ENCODE measurements around the gene TOMM40L. TPM values are rescaled to one million over a fixed set of nuclear protein-coding genes. Genes with fewer than 3 reads are reported as not detected.

TOMM40L gene
- total and polyA plus RNA-seq, 9 donors = 8.7 to 11.0 (median 9.6) TPM

DNA sequence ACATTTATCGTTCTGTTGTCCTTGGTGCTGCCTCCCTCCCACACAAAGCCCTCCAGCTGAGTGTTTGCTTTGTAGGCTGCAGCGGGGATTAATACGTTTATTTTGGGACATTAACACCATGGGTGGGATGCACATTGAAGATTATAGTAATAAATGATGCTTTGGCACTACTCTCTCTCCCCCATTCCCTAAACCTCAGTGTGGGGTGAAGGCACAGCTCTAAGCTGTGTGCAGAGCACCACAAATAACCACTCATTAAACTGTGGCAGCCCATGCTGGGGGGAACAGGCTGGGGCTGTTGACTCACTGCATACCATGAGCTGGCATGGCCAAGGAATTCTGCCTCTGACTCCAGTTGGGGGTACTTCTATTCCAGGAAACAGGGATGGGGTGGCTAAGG lies 40.3 kb downstream of the TOMM40L start:
- Histone ChIP-seq H3K27ac (ENCODE audit: low read length) (no peak overlapping the region), H3K9me3 (replicated peaks; ENCODE audit: control insufficient read depth, low read depth, low read length) (no peaks in the 10 kb centered on the region), H3K36me3 (ENCODE audit: control insufficient read depth, insufficient read depth, low read length) (no peaks in the 10 kb centered on the region), H3K4me3 (ENCODE audit: low read length) (no peak overlapping the region), H3K4me1 (ENCODE audit: control insufficient read depth, insufficient read depth, low read length) (peaks cover 10% of the 10 kb centered on the region), H3K27me3 (ENCODE audit: control insufficient read depth, insufficient read depth, low read length) (peaks cover 3% of the 10 kb centered on the region)
- no peak for DNase-seq
- no CpG with 5 or more reads among the region's 3 CpGs for WGBS (ENCODE audit: insufficient coverage)

DNA sequence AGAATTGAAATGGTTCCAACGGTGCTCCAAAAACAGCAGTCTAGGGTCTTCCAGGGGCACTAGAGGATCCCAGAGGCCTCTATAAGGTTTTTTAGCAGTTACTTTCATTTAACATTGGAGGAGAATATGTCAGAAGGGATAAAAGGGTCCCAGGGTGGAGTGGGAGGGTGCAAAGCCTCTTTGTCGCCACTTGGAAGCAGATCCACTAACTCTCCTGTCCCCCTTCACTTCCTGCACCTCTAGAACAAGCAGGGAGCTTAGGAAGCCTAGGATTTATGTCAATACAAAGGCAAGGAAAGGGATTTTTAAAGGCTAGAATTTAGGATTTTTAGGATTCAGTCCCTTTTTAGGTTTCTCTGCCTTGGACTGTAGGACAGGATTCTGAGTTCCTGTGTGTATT lies 41.0 kb downstream of the TOMM40L start:
- no peak overlapping the region for H3K27ac ChIP-seq (ENCODE audit: low read length)
- no peak for DNase-seq
- WGBS (ENCODE audit: insufficient coverage) = 14% methylated on average over 1 of the region's 2 CpGs
- H3K27me3 ChIP-seq (ENCODE audit: control insufficient read depth, insufficient read depth, low read length) = no peaks in the 10 kb centered on the region
- H3K36me3 ChIP-seq (ENCODE audit: control insufficient read depth, insufficient read depth, low read length) = no peaks in the 10 kb centered on the region
- H3K9me3 ChIP-seq (replicated peaks; ENCODE audit: control insufficient read depth, low read depth, low read length) = no peaks in the 10 kb centered on the region
- H3K4me3 ChIP-seq (ENCODE audit: low read length) = no peak overlapping the region
- H3K4me1 ChIP-seq (ENCODE audit: control insufficient read depth, insufficient read depth, low read length) = peaks cover 8% of the 10 kb centered on the region

DNA sequence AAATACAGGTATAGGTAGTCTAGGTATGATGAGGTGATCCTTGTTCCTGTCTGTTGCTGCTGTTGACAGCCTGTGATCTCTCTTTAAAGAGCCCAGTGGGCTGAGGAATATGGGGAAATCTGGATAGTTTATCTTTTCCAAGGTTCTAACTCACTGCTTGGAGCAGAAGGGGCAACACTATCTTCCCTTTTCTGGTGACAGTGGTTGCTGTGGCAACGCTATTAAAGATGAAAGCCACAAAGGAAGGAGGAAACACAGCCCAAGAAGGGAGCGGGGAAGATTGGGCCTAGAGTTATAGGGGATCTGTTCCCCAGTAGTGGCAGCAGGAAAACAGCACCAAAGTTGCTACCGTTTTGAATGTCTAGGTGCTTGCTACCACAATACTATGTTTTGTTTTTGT lies 41.5 kb downstream of the TOMM40L start:
- WGBS (ENCODE audit: insufficient coverage) = 60% methylated on average over 2 of the region's 3 CpGs
- peak; percentile 45 for DNase-seq
- H3K4me3 ChIP-seq (ENCODE audit: low read length) = no peak overlapping the region

DNA sequence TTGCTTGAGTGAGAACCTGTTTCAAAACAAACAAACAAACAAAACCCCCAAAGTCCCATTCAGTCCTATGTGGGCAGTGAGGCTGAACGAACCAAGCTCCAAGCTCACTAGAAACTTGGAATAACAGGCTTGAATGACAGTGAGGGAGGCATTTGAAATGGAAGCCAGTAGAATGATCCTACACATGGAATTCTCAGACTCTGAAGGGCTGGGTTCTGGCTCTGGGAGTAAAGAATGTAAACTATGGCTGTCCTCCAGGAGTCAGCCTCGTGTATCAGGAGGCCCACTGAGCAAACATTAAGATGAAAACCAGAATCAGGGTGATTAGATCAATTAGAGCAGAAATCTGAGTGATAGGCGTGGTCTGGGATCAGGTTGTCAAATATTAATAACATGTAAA lies 47.5 kb downstream of the TOMM40L start:
- Histone ChIP-seq H3K4me1 (ENCODE audit: control insufficient read depth, insufficient read depth, low read length) (no peaks in the 10 kb centered on the region), H3K9me3 (replicated peaks; ENCODE audit: control insufficient read depth, low read depth, low read length) (no peaks in the 10 kb centered on the region), H3K4me3 (ENCODE audit: low read length) (no peak overlapping the region), H3K27ac (ENCODE audit: low read length) (no peak overlapping the region), H3K36me3 (ENCODE audit: control insufficient read depth, insufficient read depth, low read length) (no peaks in the 10 kb centered on the region), H3K27me3 (ENCODE audit: control insufficient read depth, insufficient read depth, low read length) (peaks cover 2% of the 10 kb centered on the region)
- DNase-seq = no peak
- WGBS (ENCODE audit: insufficient coverage) = 0% methylated on average over 1 of the region's 3 CpGs

More for the DNA sequence above, 41.5 kb downstream of the TOMM40L start:
- Histone ChIP-seq H3K9me3 (replicated peaks; ENCODE audit: control insufficient read depth, low read depth, low read length) (no peaks in the 10 kb centered on the region), H3K36me3 (ENCODE audit: control insufficient read depth, insufficient read depth, low read length) (no peaks in the 10 kb centered on the region), H3K27ac (ENCODE audit: low read length) (no peak overlapping the region), H3K4me1 (ENCODE audit: control insufficient read depth, insufficient read depth, low read length) (peaks cover 8% of the 10 kb centered on the region), H3K27me3 (ENCODE audit: control insufficient read depth, insufficient read depth, low read length) (no peaks in the 10 kb centered on the region)

DNA sequence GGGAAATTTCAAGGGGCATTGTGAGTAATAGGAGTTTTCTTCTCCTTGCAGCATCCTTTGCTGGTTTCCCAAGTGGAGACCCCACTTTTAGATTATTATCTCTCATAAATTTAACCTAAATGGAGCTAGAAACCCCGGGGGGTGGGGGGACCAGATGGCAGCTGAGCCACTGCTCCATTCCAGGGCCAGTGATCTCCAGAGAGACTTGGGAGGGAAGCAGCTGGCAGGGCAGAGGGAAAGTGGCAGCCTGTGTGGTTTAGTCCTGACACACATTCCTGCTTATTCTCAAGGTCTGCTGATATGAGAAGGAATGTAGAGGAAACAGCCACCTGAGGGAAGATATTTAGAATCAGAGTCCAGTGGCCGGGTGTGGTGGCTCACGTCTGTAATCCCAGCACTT lies 49.0 kb downstream of the TOMM40L start:
- Histone ChIP-seq H3K36me3 (ENCODE audit: control insufficient read depth, insufficient read depth, low read length) (no peaks in the 10 kb centered on the region), H3K27me3 (ENCODE audit: control insufficient read depth, insufficient read depth, low read length) (peaks cover 2% of the 10 kb centered on the region), H3K4me3 (ENCODE audit: low read length) (no peak overlapping the region), H3K4me1 (ENCODE audit: control insufficient read depth, insufficient read depth, low read length) (no peaks in the 10 kb centered on the region), H3K27ac (ENCODE audit: low read length) (no peak overlapping the region), H3K9me3 (replicated peaks; ENCODE audit: control insufficient read depth, low read depth, low read length) (no peaks in the 10 kb centered on the region)
- DNase-seq = no peak
- no CpG with 5 or more reads among the region's 3 CpGs for WGBS (ENCODE audit: insufficient coverage)

Other genes with a start within 250 kb of the TOMM40L start
- gene F11R, start 204.9 kb upstream of the TOMM40L start, total RNA-seq = 11.7 TPM
- gene F11R, start 204.9 kb upstream of the TOMM40L start, polyA plus RNA-seq (ENCODE audit: insufficient read depth in 1 of 8, insufficient read length in 8 of 8, low replicate concordance in 1 of 8) = 10 to 100 TPM in 7 of 8 donors, 1 to 10 TPM in 1; 8.9 to 28.0 (median 12.7) TPM
- gene TSTD1, start 187.1 kb upstream of the TOMM40L start, total RNA-seq = 28.8 TPM
- 10 to 100 TPM; 22.4 to 36.7 (median 25.4) TPM for gene TSTD1, start 187.1 kb upstream of the TOMM40L start, polyA plus RNA-seq (ENCODE audit: insufficient read depth in 1 of 8, insufficient read length in 8 of 8, low replicate concordance in 1 of 8)
- 46.9 TPM for gene USF1, start 180.1 kb upstream of the TOMM40L start, total RNA-seq
- gene USF1, start 180.1 kb upstream of the TOMM40L start, polyA plus RNA-seq (ENCODE audit: insufficient read depth in 1 of 8, insufficient read length in 8 of 8, low replicate concordance in 1 of 8) = 10 to 100 TPM; 34.9 to 42.5 (median 37.9) TPM
- gene ARHGAP30, start 156.2 kb upstream of the TOMM40L start, total RNA-seq = 1.3 TPM
- 1 to 10 TPM; 2.7 to 3.4 (median 2.9) TPM for gene ARHGAP30, start 156.2 kb upstream of the TOMM40L start, polyA plus RNA-seq (ENCODE audit: insufficient read depth in 1 of 8, insufficient read length in 8 of 8, low replicate concordance in 1 of 8)
- gene NECTIN4, start 136.5 kb upstream of the TOMM40L start, total RNA-seq = 0.04 TPM
- gene NECTIN4, start 136.5 kb upstream of the TOMM40L start, polyA plus RNA-seq (ENCODE audit: insufficient read depth in 1 of 8, insufficient read length in 8 of 8, low replicate concordance in 1 of 8) = 1 to 10 TPM in 1 of 8 donors, under 1 TPM in 6, not detected in 1; 0.05 to 6.1 (median 0.10) TPM
- gene KLHDC9, start 127.7 kb upstream of the TOMM40L start, total RNA-seq = 1.0 TPM
- 1 to 10 TPM in 2 of 8 donors, under 1 TPM in 6; 0.23 to 1.5 (median 0.64) TPM for gene KLHDC9, start 127.7 kb upstream of the TOMM40L start, polyA plus RNA-seq (ENCODE audit: insufficient read depth in 1 of 8, insufficient read length in 8 of 8, low replicate concordance in 1 of 8)
- gene PFDN2, start 108.0 kb upstream of the TOMM40L start, total RNA-seq = 29.5 TPM
- gene PFDN2, start 108.0 kb upstream of the TOMM40L start, polyA plus RNA-seq (ENCODE audit: insufficient read depth in 1 of 8, insufficient read length in 8 of 8, low replicate concordance in 1 of 8) = 10 to 100 TPM; 70.9 to 93.0 (median 74.8) TPM
- gene NIT1, start 108.0 kb upstream of the TOMM40L start, total RNA-seq = 29.1 TPM
- gene NIT1, start 108.0 kb upstream of the TOMM40L start, polyA plus RNA-seq (ENCODE audit: insufficient read depth in 1 of 8, insufficient read length in 8 of 8, low replicate concordance in 1 of 8) = 10 to 100 TPM; 26.7 to 34.3 (median 30.2) TPM
- gene DEDD, start 93.4 kb upstream of the TOMM40L start, total RNA-seq = 16.8 TPM
- gene DEDD, start 93.4 kb upstream of the TOMM40L start, polyA plus RNA-seq (ENCODE audit: insufficient read depth in 1 of 8, insufficient read length in 8 of 8, low replicate concordance in 1 of 8) = 10 to 100 TPM; 36.1 to 48.1 (median 40.7) TPM
- gene UFC1, start 72.1 kb upstream of the TOMM40L start, total RNA-seq = 79.8 TPM
- gene UFC1, start 72.1 kb upstream of the TOMM40L start, polyA plus RNA-seq (ENCODE audit: insufficient read depth in 1 of 8, insufficient read length in 8 of 8, low replicate concordance in 1 of 8) = 100 to 1,000 TPM in 7 of 8 donors, 10 to 100 TPM in 1; 90.7 to 132 (median 107) TPM
- gene USP21, start 66.6 kb upstream of the TOMM40L start, total RNA-seq = 10.4 TPM
- 10 to 100 TPM; 24.6 to 36.2 (median 26.3) TPM for gene USP21, start 66.6 kb upstream of the TOMM40L start, polyA plus RNA-seq (ENCODE audit: insufficient read depth in 1 of 8, insufficient read length in 8 of 8, low replicate concordance in 1 of 8)
- 22.4 TPM for gene PPOX, start 59.6 kb upstream of the TOMM40L start, total RNA-seq
- 10 to 100 TPM; 16.1 to 28.6 (median 22.3) TPM for gene PPOX, start 59.6 kb upstream of the TOMM40L start, polyA plus RNA-seq (ENCODE audit: insufficient read depth in 1 of 8, insufficient read length in 8 of 8, low replicate concordance in 1 of 8)
- 16.7 TPM for gene B4GALT3, start 48.6 kb upstream of the TOMM40L start, total RNA-seq
- gene B4GALT3, start 48.6 kb upstream of the TOMM40L start, polyA plus RNA-seq (ENCODE audit: insufficient read depth in 1 of 8, insufficient read length in 8 of 8, low replicate concordance in 1 of 8) = 10 to 100 TPM; 22.3 to 29.8 (median 23.5) TPM
- gene ADAMTS4, start 27.0 kb upstream of the TOMM40L start, total RNA-seq = 7.8 TPM
- 10 to 100 TPM in 4 of 8 donors, 1 to 10 TPM in 4; 8.6 to 14.1 (median 10.6) TPM for gene ADAMTS4, start 27.0 kb upstream of the TOMM40L start, polyA plus RNA-seq (ENCODE audit: insufficient read depth in 1 of 8, insufficient read length in 8 of 8, low replicate concordance in 1 of 8)
- gene NDUFS2, start 23.7 kb upstream of the TOMM40L start, total RNA-seq = 84.4 TPM
- 100 to 1,000 TPM; 134 to 163 (median 146) TPM for gene NDUFS2, start 23.7 kb upstream of the TOMM40L start, polyA plus RNA-seq (ENCODE audit: insufficient read depth in 1 of 8, insufficient read length in 8 of 8, low replicate concordance in 1 of 8)
- 6.9 TPM for gene FCER1G, start 10.8 kb upstream of the TOMM40L start, total RNA-seq
- gene FCER1G, start 10.8 kb upstream of the TOMM40L start, polyA plus RNA-seq (ENCODE audit: insufficient read depth in 1 of 8, insufficient read length in 8 of 8, low replicate concordance in 1 of 8) = 10 to 100 TPM; 13.2 to 24.9 (median 20.4) TPM
- 1.7 TPM for gene APOA2, start 2.4 kb upstream of the TOMM40L start, total RNA-seq
- gene APOA2, start 2.4 kb upstream of the TOMM40L start, polyA plus RNA-seq (ENCODE audit: insufficient read depth in 1 of 8, insufficient read length in 8 of 8, low replicate concordance in 1 of 8) = 10 to 100 TPM in 2 of 8 donors, 1 to 10 TPM in 1, under 1 TPM in 2, not detected in 3; 0.17 to 31.3 (median 1.7) TPM
- gene NR1I3, start 12.1 kb downstream of the TOMM40L start, total RNA-seq = not detected
- 1 to 10 TPM in 6 of 8 donors, under 1 TPM in 2; 0.50 to 1.5 (median 1.1) TPM for gene NR1I3, start 12.1 kb downstream of the TOMM40L start, polyA plus RNA-seq (ENCODE audit: insufficient read depth in 1 of 8, insufficient read length in 8 of 8, low replicate concordance in 1 of 8)
- 0.04 TPM for gene PCP4L1, start 32.7 kb downstream of the TOMM40L start, total RNA-seq
- gene PCP4L1, start 32.7 kb downstream of the TOMM40L start, polyA plus RNA-seq (ENCODE audit: insufficient read depth in 1 of 8, insufficient read length in 8 of 8, low replicate concordance in 1 of 8) = 1 to 10 TPM in 1 of 8 donors, under 1 TPM in 6, not detected in 1; 0.13 to 1.2 (median 0.37) TPM
- 21.9 TPM for gene MPZ, start 83.9 kb downstream of the TOMM40L start, total RNA-seq
- 10 to 100 TPM in 5 of 8 donors, 1 to 10 TPM in 3; 6.5 to 38.1 (median 14.3) TPM for gene MPZ, start 83.9 kb downstream of the TOMM40L start, polyA plus RNA-seq (ENCODE audit: insufficient read depth in 1 of 8, insufficient read length in 8 of 8, low replicate concordance in 1 of 8)
- gene SDHC, start 88.3 kb downstream of the TOMM40L start, total RNA-seq = 20.2 TPM
- gene SDHC, start 88.3 kb downstream of the TOMM40L start, polyA plus RNA-seq (ENCODE audit: insufficient read depth in 1 of 8, insufficient read length in 8 of 8, low replicate concordance in 1 of 8) = 100 to 1,000 TPM; 112 to 145 (median 136) TPM
- gene CFAP126, start 141.8 kb downstream of the TOMM40L start, total RNA-seq = not detected
- 1 to 10 TPM in 5 of 8 donors, under 1 TPM in 2, not detected in 1; 0.41 to 2.9 (median 1.5) TPM for gene CFAP126, start 141.8 kb downstream of the TOMM40L start, polyA plus RNA-seq (ENCODE audit: insufficient read depth in 1 of 8, insufficient read length in 8 of 8, low replicate concordance in 1 of 8)

Measured in muscle of leg (tissue), 11 donors.